Skin of body (tissue), 2 donors: Measurements from ENCODE around the gene SEMA4G. TPM values are rescaled to one million over a fixed set of nuclear protein-coding genes. Genes with fewer than 3 reads are reported as not detected.

Experiments used
- small RNA-seq: library from RNA; depleted of rRNA; stranded (forward); fragments of <200 nt; gene quantifications from one replicate; pipeline ENCODE3, GENCODE V24; 2014; ENCODE audit warnings: low replicate concordance
- total RNA-seq: library from RNA; depleted of rRNA; stranded (reverse); fragments of >200 nt; gene quantifications from one replicate; pipeline ENCODE4 v1.2.3, GENCODE V29; 2014

Gene SEMA4G
- total RNA-seq, 1 donor from 2014 or later, result 1.9 TPM

Small RNA genes within 50 kb of the gene (small RNA-seq; reads per million reads assigned to genes)
- gene MIR608, result not detected

Other genes with a start within 250 kb of the SEMA4G start
- gene PAX2, start 223.9 kb upstream of the SEMA4G start, total RNA-seq, result not detected
- 37.9 TPM for gene SLF2, start 56.5 kb upstream of the SEMA4G start, total RNA-seq
- gene MRPL43, start 18.0 kb downstream of the SEMA4G start, total RNA-seq, result 32.3 TPM
- gene TWNK, start 18.0 kb downstream of the SEMA4G start, total RNA-seq, result 4.1 TPM
- 32.7 TPM for gene LZTS2, start 30.3 kb downstream of the SEMA4G start, total RNA-seq
- 1.2 TPM for gene PDZD7, start 61.6 kb downstream of the SEMA4G start, total RNA-seq
- 34.4 TPM for gene SFXN3, start 61.7 kb downstream of the SEMA4G start, total RNA-seq
- gene KAZALD1, start 92.5 kb downstream of the SEMA4G start, total RNA-seq, result 17.7 TPM
- not detected for gene TLX1, start 161.8 kb downstream of the SEMA4G start, total RNA-seq